HEK293 (cell line): ENCODE results near the gene PDIA5.
A peak's percentile ranks its signal among the peaks of the same experiment; 100 is the strongest.

Experiments
- EGR2 ChIP-seq: fragments of 450-650 bp; formaldehyde crosslinking; IDR thresholded peaks from 2 replicates; pipeline ENCODE4 v1.5.1; 2016; ENCODE audit warnings: low read depth, missing biosample characterization, missing genetic modification characterization
- GLIS1 ChIP-seq: fragments of 450-650 bp; formaldehyde crosslinking; IDR thresholded peaks from 2 replicates; pipeline ENCODE4 v1.5.1; 2016; ENCODE audit warnings: missing biosample characterization, missing genetic modification characterization
- HOXC10 ChIP-seq: sonication (generic); formaldehyde crosslinking; IDR thresholded peaks from 2 replicates; pipeline ENCODE4 v1.8.1; 2023; ENCODE audit warnings: mild to moderate bottlenecking, missing genetic modification reagents
- KLF16 ChIP-seq: fragments of 450-650 bp; formaldehyde crosslinking; IDR thresholded peaks from 2 replicates; pipeline ENCODE4 v1.5.1; 2017; ENCODE audit warnings: missing biosample characterization, missing genetic modification characterization
- MEIS1 ChIP-seq: sonication (generic); formaldehyde crosslinking; IDR thresholded peaks from 2 replicates; pipeline ENCODE4 v1.8.1; 2022; ENCODE audit warnings: missing genetic modification reagents, mild to moderate bottlenecking, borderline replicate concordance
- SETDB1 ChIP-seq: IDR thresholded peaks from one replicate; pipeline ENCODE4 v1.6.1; 2017; ENCODE audit warnings: mild to moderate bottlenecking, low read length, moderate library complexity, mixed read lengths; ENCODE audit not compliant: insufficient read length
- YY1 ChIP-seq: fragments of 450-650 bp; formaldehyde crosslinking; IDR thresholded peaks from 2 replicates; pipeline ENCODE4 v1.5.1; 2018; ENCODE audit warnings: missing biosample characterization, missing genetic modification characterization
- ZBTB8A ChIP-seq: fragments of 450-650 bp; formaldehyde crosslinking; IDR thresholded peaks from 2 replicates; pipeline ENCODE4 v1.5.1; 2016; ENCODE audit warnings: missing biosample characterization, missing genetic modification characterization
- ZFP3 ChIP-seq: fragments of 450-650 bp; formaldehyde crosslinking; IDR thresholded peaks from 2 replicates; pipeline ENCODE4 v1.5.1; 2016; ENCODE audit warnings: low read depth, missing biosample characterization, missing genetic modification characterization
- ZIC2 ChIP-seq: fragments of 450-650 bp; formaldehyde crosslinking; IDR thresholded peaks from 2 replicates; pipeline ENCODE4 v1.5.1; 2016; ENCODE audit warnings: missing biosample characterization, missing genetic modification characterization
- ZNF16 ChIP-seq: fragments of 450-650 bp; formaldehyde crosslinking; IDR thresholded peaks from 2 replicates; pipeline ENCODE4 v1.5.1; 2016; ENCODE audit warnings: low read depth, missing biosample characterization, missing genetic modification characterization
- ZNF184 ChIP-seq: fragments of 450-650 bp; IDR thresholded peaks from 2 replicates; pipeline ENCODE4 v1.5.1; 2018; ENCODE audit warnings: missing biosample characterization, mild to moderate bottlenecking, missing genetic modification characterization
- ZNF221 ChIP-seq: fragments of 450-650 bp; formaldehyde crosslinking; IDR thresholded peaks from 2 replicates; pipeline ENCODE4 v1.5.1; 2017; ENCODE audit warnings: missing biosample characterization, missing genetic modification characterization, borderline replicate concordance
- ZNF248 ChIP-seq: fragments of 450-650 bp; formaldehyde crosslinking; IDR thresholded peaks from 2 replicates; pipeline ENCODE4 v1.5.1; 2017; ENCODE audit warnings: missing biosample characterization, missing genetic modification characterization
- ZNF292 ChIP-seq: fragments of 450-650 bp; formaldehyde crosslinking; IDR thresholded peaks from 2 replicates; pipeline ENCODE4 v1.5.1; 2016; ENCODE audit warnings: low read depth, missing biosample characterization, missing genetic modification characterization, borderline replicate concordance
- ZNF391 ChIP-seq: fragments of 450-650 bp; formaldehyde crosslinking; IDR thresholded peaks from 2 replicates; pipeline ENCODE4 v1.5.1; 2016; ENCODE audit warnings: low read depth, missing biosample characterization, missing genetic modification characterization, borderline replicate concordance
- ZNF394 ChIP-seq: fragments of 450-650 bp; formaldehyde crosslinking; IDR thresholded peaks from 2 replicates; pipeline ENCODE4 v1.5.1; 2016; ENCODE audit warnings: missing biosample characterization, missing genetic modification characterization, mild to moderate bottlenecking, moderate library complexity, borderline replicate concordance
- ZNF404 ChIP-seq: fragments of 450-650 bp; formaldehyde crosslinking; IDR thresholded peaks from 2 replicates; pipeline ENCODE4 v1.5.1; 2017; ENCODE audit warnings: missing biosample characterization, missing genetic modification characterization
- ZNF423 ChIP-seq: fragments of 450-650 bp; formaldehyde crosslinking; IDR thresholded peaks from 2 replicates; pipeline ENCODE4 v1.5.1; 2016; ENCODE audit warnings: missing biosample characterization, missing genetic modification characterization
- ZNF548 ChIP-seq: fragments of 450-650 bp; formaldehyde crosslinking; IDR thresholded peaks from 2 replicates; pipeline ENCODE4 v1.5.1; 2016; ENCODE audit warnings: missing biosample characterization, missing genetic modification characterization
- ZNF555 ChIP-seq: fragments of 450-650 bp; formaldehyde crosslinking; conservative IDR thresholded peaks from 2 replicates; pipeline ENCODE4 v1.5.1; 2017; ENCODE audit warnings: missing biosample characterization, mild to moderate bottlenecking, missing genetic modification characterization, inconsistent platforms
- ZNF596 ChIP-seq: fragments of 450-650 bp; IDR thresholded peaks from 2 replicates; pipeline ENCODE4 v1.5.0; 2018; ENCODE audit warnings: missing biosample characterization, mild to moderate bottlenecking, missing genetic modification characterization, moderate library complexity
- ZNF600 ChIP-seq: fragments of 450-650 bp; formaldehyde crosslinking; IDR thresholded peaks from 2 replicates; pipeline ENCODE4 v1.5.1; 2016; ENCODE audit warnings: missing biosample characterization, missing genetic modification characterization
- ZNF621 ChIP-seq: fragments of 450-650 bp; formaldehyde crosslinking; IDR thresholded peaks from 2 replicates; pipeline ENCODE4 v1.5.1; 2017; ENCODE audit warnings: missing biosample characterization, missing genetic modification characterization
- ZNF623 ChIP-seq: fragments of 450-650 bp; formaldehyde crosslinking; IDR thresholded peaks from 2 replicates; pipeline ENCODE4 v1.5.1; 2016; ENCODE audit warnings: missing biosample characterization, missing genetic modification characterization
- ZNF664 ChIP-seq: fragments of 450-650 bp; formaldehyde crosslinking; IDR thresholded peaks from 2 replicates; pipeline ENCODE4 v1.5.1; 2016; ENCODE audit warnings: missing biosample characterization, missing genetic modification characterization
- ZNF776 ChIP-seq: fragments of 450-650 bp; formaldehyde crosslinking; IDR thresholded peaks from 2 replicates; pipeline ENCODE4 v1.5.0; 2017; ENCODE audit warnings: missing biosample characterization, missing genetic modification characterization, borderline replicate concordance
- ZNF785 ChIP-seq: fragments of 450-650 bp; formaldehyde crosslinking; IDR thresholded peaks from 2 replicates; pipeline ENCODE4 v1.5.1; 2016; ENCODE audit warnings: missing biosample characterization, missing genetic modification characterization
- ZNF792 ChIP-seq: fragments of 450-650 bp; formaldehyde crosslinking; IDR thresholded peaks from 2 replicates; pipeline ENCODE4 v1.5.1; 2016; ENCODE audit warnings: missing biosample characterization, missing genetic modification characterization
- ZNF837 ChIP-seq: fragments of 450-650 bp; formaldehyde crosslinking; IDR thresholded peaks from 2 replicates; pipeline ENCODE4 v1.5.1; 2016; ENCODE audit warnings: missing biosample characterization, missing genetic modification characterization
- ZSCAN16 ChIP-seq: fragments of 450-650 bp; formaldehyde crosslinking; IDR thresholded peaks from 2 replicates; pipeline ENCODE4 v1.5.1; 2016; ENCODE audit warnings: missing biosample characterization, missing genetic modification characterization
- TF ChIP-seq, protein P1 (sequence below): fragments of 450-650 bp; formaldehyde crosslinking; IDR thresholded peaks from 2 replicates; pipeline ENCODE4 v1.5.1; 2017; ENCODE audit warnings: missing biosample characterization, missing genetic modification characterization
- TF ChIP-seq, protein P2 (sequence below): fragments of 450-650 bp; IDR thresholded peaks from 2 replicates; pipeline ENCODE4 v1.5.1; 2018; ENCODE audit warnings: missing biosample characterization, mild to moderate bottlenecking, missing genetic modification characterization
- TF ChIP-seq, protein P3 (sequence below): fragments of 450-650 bp; formaldehyde crosslinking; IDR thresholded peaks from 2 replicates; pipeline ENCODE4 v1.5.1; 2017; ENCODE audit warnings: missing biosample characterization, missing genetic modification characterization
- TF ChIP-seq, protein P4 (sequence below): fragments of 450-650 bp; formaldehyde crosslinking; IDR thresholded peaks from 2 replicates; pipeline ENCODE4 v1.5.1; 2016; ENCODE audit warnings: missing biosample characterization, missing genetic modification characterization

The PDIA5 gene

DNA sequence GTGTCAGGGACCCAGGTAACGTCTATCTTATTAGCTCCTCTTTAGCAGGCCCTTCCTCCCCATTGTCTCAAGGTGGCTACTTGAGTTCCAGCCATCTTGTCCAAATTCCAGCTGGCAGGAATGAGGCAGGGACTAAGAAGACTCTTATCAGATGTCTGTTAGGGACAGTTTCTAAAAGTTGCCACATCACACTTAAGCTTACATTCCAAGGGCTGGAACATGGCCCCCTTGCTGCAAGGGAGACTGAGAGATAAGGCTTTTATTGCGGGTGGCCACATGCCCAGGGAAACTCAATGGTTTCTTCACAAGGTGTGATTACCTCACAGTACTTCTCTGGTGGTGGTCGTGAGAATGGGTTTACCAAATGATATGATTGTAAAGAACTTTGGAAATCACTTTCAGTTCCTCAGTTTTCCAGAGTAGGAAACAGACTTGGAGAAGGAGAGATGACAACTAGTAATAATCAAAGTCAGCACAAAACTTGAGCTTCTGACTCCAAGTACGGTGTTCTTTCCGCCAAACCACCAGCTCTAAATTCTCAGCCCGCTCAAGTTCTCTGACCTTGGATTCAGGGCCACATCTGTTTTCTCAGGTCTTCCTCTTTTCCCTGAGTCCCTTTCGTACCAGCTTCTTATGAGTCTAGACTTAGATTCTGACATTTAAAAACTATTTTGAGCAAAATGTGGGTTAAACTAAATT is 14.2 kb downstream of the PDIA5 start (continued):
- TF ChIP-seq, protein P1, sequence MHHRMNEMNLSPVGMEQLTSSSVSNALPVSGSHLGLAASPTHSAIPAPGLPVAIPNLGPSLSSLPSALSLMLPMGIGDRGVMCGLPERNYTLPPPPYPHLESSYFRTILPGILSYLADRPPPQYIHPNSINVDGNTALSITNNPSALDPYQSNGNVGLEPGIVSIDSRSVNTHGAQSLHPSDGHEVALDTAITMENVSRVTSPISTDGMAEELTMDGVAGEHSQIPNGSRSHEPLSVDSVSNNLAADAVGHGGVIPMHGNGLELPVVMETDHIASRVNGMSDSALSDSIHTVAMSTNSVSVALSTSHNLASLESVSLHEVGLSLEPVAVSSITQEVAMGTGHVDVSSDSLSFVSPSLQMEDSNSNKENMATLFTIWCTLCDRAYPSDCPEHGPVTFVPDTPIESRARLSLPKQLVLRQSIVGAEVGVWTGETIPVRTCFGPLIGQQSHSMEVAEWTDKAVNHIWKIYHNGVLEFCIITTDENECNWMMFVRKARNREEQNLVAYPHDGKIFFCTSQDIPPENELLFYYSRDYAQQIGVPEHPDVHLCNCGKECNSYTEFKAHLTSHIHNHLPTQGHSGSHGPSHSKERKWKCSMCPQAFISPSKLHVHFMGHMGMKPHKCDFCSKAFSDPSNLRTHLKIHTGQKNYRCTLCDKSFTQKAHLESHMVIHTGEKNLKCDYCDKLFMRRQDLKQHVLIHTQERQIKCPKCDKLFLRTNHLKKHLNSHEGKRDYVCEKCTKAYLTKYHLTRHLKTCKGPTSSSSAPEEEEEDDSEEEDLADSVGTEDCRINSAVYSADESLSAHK (tag by site-specific recombination), result peak; percentile 63; the same call in 1 of the 2 replicates
- TF ChIP-seq ZNF394 (tag by site-specific recombination), result no peak
- no peak for TF ChIP-seq EGR2
- TF ChIP-seq ZNF248 (tag by site-specific recombination), result no peak
- TF ChIP-seq HOXC10, result no peak
- TF ChIP-seq ZNF184, result no peak
- TF ChIP-seq, protein P2, sequence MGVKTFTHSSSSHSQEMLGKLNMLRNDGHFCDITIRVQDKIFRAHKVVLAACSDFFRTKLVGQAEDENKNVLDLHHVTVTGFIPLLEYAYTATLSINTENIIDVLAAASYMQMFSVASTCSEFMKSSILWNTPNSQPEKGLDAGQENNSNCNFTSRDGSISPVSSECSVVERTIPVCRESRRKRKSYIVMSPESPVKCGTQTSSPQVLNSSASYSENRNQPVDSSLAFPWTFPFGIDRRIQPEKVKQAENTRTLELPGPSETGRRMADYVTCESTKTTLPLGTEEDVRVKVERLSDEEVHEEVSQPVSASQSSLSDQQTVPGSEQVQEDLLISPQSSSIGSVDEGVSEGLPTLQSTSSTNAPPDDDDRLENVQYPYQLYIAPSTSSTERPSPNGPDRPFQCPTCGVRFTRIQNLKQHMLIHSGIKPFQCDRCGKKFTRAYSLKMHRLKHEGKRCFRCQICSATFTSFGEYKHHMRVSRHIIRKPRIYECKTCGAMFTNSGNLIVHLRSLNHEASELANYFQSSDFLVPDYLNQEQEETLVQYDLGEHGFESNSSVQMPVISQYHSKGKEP, result no peak
- no peak for TF ChIP-seq ZNF404 (tag by site-specific recombination)
- TF ChIP-seq ZNF555, result no peak
- TF ChIP-seq GLIS1 (tag by site-specific recombination), result peak; percentile 50
- no peak for TF ChIP-seq ZNF664
- TF ChIP-seq, protein P3, sequence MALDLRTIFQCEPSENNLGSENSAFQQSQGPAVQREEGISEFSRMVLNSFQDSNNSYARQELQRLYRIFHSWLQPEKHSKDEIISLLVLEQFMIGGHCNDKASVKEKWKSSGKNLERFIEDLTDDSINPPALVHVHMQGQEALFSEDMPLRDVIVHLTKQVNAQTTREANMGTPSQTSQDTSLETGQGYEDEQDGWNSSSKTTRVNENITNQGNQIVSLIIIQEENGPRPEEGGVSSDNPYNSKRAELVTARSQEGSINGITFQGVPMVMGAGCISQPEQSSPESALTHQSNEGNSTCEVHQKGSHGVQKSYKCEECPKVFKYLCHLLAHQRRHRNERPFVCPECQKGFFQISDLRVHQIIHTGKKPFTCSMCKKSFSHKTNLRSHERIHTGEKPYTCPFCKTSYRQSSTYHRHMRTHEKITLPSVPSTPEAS, result no peak
- no peak for TF ChIP-seq ZBTB8A (tag by site-specific recombination)
- no peak for TF ChIP-seq MEIS1
- no peak for TF ChIP-seq ZFP3 (tag by site-specific recombination)
- TF ChIP-seq KLF16 (tag by site-specific recombination), result no peak
- no peak for TF ChIP-seq ZNF600 (tag by site-specific recombination)
- TF ChIP-seq ZNF548 (tag by site-specific recombination), result no peak
- TF ChIP-seq ZIC2 (tag by site-specific recombination), result no peak
- no peak for TF ChIP-seq ZNF292 (tag by site-specific recombination)
- no peak for TF ChIP-seq ZNF391 (tag by site-specific recombination)
- TF ChIP-seq ZSCAN16 (tag by site-specific recombination), result no peak
- no peak for TF ChIP-seq ZNF621
- TF ChIP-seq ZNF837 (tag by site-specific recombination), result no peak
- TF ChIP-seq, protein P4, sequence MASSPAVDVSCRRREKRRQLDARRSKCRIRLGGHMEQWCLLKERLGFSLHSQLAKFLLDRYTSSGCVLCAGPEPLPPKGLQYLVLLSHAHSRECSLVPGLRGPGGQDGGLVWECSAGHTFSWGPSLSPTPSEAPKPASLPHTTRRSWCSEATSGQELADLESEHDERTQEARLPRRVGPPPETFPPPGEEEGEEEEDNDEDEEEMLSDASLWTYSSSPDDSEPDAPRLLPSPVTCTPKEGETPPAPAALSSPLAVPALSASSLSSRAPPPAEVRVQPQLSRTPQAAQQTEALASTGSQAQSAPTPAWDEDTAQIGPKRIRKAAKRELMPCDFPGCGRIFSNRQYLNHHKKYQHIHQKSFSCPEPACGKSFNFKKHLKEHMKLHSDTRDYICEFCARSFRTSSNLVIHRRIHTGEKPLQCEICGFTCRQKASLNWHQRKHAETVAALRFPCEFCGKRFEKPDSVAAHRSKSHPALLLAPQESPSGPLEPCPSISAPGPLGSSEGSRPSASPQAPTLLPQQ, result no peak
- TF ChIP-seq ZNF776 (tag by site-specific recombination), result no peak
- no peak for TF ChIP-seq ZNF785
- TF ChIP-seq ZNF792 (tag by site-specific recombination), result no peak
- no peak for TF ChIP-seq ZNF221 (tag by site-specific recombination)
- no peak for TF ChIP-seq ZNF423 (tag by site-specific recombination)
- TF ChIP-seq ZNF596, result no peak
- TF ChIP-seq YY1 (tag by site-specific recombination), result no peak
- TF ChIP-seq ZNF623 (tag by site-specific recombination), result no peak
- peak; percentile 67 for TF ChIP-seq SETDB1
- no peak for TF ChIP-seq ZNF16 (tag by site-specific recombination)
